Measurements from ENCODE around the gene LCE1C.

LCE1C gene

GRCh38 chr1:152806576-152806975 lies at the start of gene LCE1C:
Gene LCE1C, minus strand, starts transcription at chr1:152806651. Its CDS starts 1,173 bp downstream, at chr1:152805478.
- ATAC-seq: no peak
- TF ChIP-seq SNAI2 (CRISPR knock-in tag; IDR thresholded peaks at IDR 0.05) (no peak), POU6F1 (CRISPR knock-in tag; IDR thresholded peaks at IDR 0.05; ENCODE audit: borderline replicate concordance, low read depth) (no peak), TSHZ2 (CRISPR knock-in tag; IDR thresholded peaks at IDR 0.05) (no peak), ESRRG (CRISPR knock-in tag; IDR thresholded peaks at IDR 0.05) (no peak), CSDC2 (CRISPR knock-in tag; IDR thresholded peaks at IDR 0.05) (no peak), BACH2 (CRISPR knock-in tag; IDR thresholded peaks at IDR 0.05; ENCODE audit: borderline replicate concordance) (no peak)

GRCh38 chr1:152855661-152856060 lies 49.2 kb upstream of the LCE1C start:
- no peak for ATAC-seq
- TF ChIP-seq ZFP30 (CRISPR knock-in tag; IDR thresholded peaks at IDR 0.05): no peak
- no peak for TF ChIP-seq TCF4 (CRISPR knock-in tag; IDR thresholded peaks at IDR 0.05; ENCODE audit: borderline replicate concordance)
- TF ChIP-seq CREB5 (CRISPR knock-in tag; IDR thresholded peaks at IDR 0.05; ENCODE audit: low read depth): no peak
- no peak for TF ChIP-seq SNAI2 (CRISPR knock-in tag; IDR thresholded peaks at IDR 0.05)
- TF ChIP-seq ARNTL (CRISPR knock-in tag; IDR thresholded peaks at IDR 0.05; ENCODE audit: borderline replicate concordance, low read depth): no peak
- no peak for TF ChIP-seq BACH2 (CRISPR knock-in tag; IDR thresholded peaks at IDR 0.05; ENCODE audit: borderline replicate concordance)
- no peak for TF ChIP-seq ZNF70 (CRISPR knock-in tag; IDR thresholded peaks at IDR 0.05)
- no peak for TF ChIP-seq CSDC2 (CRISPR knock-in tag; IDR thresholded peaks at IDR 0.05)

- TF ChIP-seq PATZ1 (CRISPR knock-in tag; IDR thresholded peaks at IDR 0.05; ENCODE audit: borderline replicate concordance) (no peak), POU6F1 (CRISPR knock-in tag; IDR thresholded peaks at IDR 0.05; ENCODE audit: borderline replicate concordance, low read depth) (no peak)
- no peak for ATAC-seq
Observed at GRCh38 chr1:152842556-152842955, 36.1 kb upstream of the LCE1C start, which contains the start of gene LCE6A. Gene LCE6A, plus strand, starts transcription at chr1:152842856. Its CDS starts 665 bp downstream, at chr1:152843521.

- no peak for ATAC-seq
- TF ChIP-seq ZC3H10 (CRISPR knock-in tag; IDR thresholded peaks at IDR 0.05) (no peak), TCF4 (CRISPR knock-in tag; IDR thresholded peaks at IDR 0.05; ENCODE audit: borderline replicate concordance) (no peak), ZNF565 (CRISPR knock-in tag; conservative IDR thresholded peaks at IDR 0.05; ENCODE audit: low read depth) (no peak), GLIS3 (CRISPR knock-in tag; IDR thresholded peaks at IDR 0.05) (no peak), RARB (CRISPR knock-in tag; IDR thresholded peaks at IDR 0.05) (no peak), SNAI2 (CRISPR knock-in tag; IDR thresholded peaks at IDR 0.05) (no peak), PPARA (CRISPR knock-in tag; IDR thresholded peaks at IDR 0.05; ENCODE audit: borderline replicate concordance) (no peak), TSHZ2 (CRISPR knock-in tag; IDR thresholded peaks at IDR 0.05) (no peak), BACH2 (CRISPR knock-in tag; IDR thresholded peaks at IDR 0.05; ENCODE audit: borderline replicate concordance) (no peak), ISL1 (CRISPR knock-in tag; IDR thresholded peaks at IDR 0.05) (no peak), CREB5 (CRISPR knock-in tag; IDR thresholded peaks at IDR 0.05; ENCODE audit: low read depth) (no peak), ARNTL (CRISPR knock-in tag; IDR thresholded peaks at IDR 0.05; ENCODE audit: borderline replicate concordance, low read depth) (no peak)
Observed at GRCh38 chr1:152836870-152837269, 30.4 kb upstream of the LCE1C start.
